ENCODE measurements around the gene TAC3.
"Not testable (repeated sequence)": the region's sequence is repeated elsewhere in the genome, so short reads cannot be mapped to it uniquely, and the experiment has no call there.

TAC3 gene

DNA sequence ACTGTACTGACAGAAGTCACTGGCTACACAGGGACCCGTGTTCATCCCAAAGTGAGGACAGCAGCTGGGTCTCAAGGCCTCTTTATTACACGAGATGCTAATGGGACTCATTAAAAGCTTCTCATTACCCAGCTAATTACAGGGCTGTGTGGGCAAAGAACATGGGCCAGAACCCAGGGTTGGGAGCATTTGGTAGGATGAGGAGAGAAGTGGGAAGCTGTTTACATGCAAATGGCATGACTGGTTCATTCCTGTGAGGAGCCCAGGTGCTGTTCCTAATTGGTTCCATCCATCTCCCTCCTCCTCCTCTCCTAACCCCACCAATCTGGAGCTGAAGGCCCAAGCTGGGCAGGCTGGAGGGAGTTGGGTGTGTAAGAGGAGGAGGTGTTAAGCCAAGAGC lies 8.9 kb upstream of the TAC3 start:
- no peak for DNase-seq
- TF ChIP-seq POLR2A (IDR thresholded peaks at IDR 0.05; ENCODE audit: low read length), result no peak
- TF ChIP-seq GATA1 (IDR thresholded peaks at IDR 0.05; ENCODE audit: low read depth, low read length), result no peak

DNA sequence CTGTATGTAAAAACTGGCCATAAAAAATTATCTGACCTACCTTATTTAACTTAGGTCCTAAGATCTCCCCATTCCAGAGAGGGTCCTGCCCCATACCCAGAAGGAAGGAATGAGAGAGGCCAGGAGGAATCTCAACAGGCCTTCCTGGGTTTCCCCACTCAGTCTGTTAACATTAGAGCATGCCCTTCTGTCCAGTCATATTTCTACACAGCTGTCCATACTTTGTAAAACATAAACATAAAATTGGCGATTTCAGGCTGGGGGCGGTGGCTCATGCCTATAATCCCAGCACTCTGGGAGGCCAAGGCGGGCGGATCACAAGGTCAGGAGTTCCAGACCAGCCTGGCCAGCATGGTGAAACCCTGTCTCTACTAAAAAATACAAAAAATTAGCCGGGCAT lies 6.0 kb upstream of the TAC3 start:
- DNase-seq, result not testable (repeated sequence)

DNA sequence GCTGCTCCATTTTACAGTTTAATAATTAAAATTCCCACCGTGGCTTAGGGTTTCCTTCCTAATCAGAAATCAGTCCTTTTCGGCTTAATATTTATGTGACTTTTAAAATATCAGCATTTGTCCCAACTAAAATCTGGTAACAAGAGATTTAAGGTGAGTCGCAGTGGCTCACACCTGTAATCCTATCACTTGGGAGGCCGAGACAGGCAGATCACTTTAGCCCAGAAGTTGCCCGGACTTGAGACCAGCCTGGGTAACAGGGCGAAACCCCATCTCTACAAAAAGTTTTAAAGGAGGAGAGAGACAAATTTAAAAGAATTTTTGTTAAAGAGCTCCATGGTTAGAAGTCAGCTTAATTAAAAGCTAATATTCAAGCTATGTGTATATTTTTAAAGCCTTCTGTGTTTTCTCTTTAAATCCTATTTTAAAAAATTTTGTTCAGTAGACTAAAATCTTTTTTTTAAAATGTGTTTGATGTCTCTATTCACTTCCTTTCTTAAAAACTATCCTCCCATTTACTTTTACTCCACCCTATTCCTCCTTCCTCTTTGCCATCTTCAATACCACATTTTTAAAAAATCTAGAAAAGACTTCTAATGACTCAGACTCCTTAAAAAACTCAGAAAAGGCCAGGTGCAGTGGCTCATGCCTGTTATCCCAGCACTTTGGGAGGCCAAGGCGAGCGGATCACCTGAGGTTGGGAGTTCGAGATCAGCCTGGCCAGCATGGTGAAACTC lies 3.8 kb upstream of the TAC3 start:
- no peak for TF ChIP-seq POLR2A (IDR thresholded peaks at IDR 0.05; ENCODE audit: low read length)
- no peak for TF ChIP-seq GATA1 (IDR thresholded peaks at IDR 0.05; ENCODE audit: low read depth, low read length)
- no peak for DNase-seq

DNA sequence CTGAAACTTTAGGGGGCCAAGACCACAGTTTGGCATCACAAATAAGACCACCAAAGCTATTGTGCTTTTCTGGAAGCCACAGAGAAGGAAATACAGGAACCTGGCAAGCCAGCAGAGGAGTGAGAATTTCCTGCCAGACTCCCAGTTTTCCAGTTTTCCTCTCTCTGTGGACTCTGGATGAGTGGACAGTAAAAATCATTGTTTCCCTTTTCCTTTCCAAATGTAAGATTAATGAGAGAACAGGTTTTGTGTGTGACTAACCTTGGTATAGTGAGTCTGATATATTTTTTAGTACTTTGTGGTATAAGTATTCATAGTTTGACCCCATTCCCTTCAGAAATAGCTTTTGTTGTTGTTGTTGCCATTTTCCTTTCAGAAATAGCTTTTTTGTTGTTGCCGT lies 2.6 kb upstream of the TAC3 start:
- DNase-seq, result no peak
- no peak for TF ChIP-seq POLR2A (IDR thresholded peaks at IDR 0.05; ENCODE audit: low read length)
- no peak for TF ChIP-seq GATA1 (IDR thresholded peaks at IDR 0.05; ENCODE audit: low read depth, low read length)

DNA sequence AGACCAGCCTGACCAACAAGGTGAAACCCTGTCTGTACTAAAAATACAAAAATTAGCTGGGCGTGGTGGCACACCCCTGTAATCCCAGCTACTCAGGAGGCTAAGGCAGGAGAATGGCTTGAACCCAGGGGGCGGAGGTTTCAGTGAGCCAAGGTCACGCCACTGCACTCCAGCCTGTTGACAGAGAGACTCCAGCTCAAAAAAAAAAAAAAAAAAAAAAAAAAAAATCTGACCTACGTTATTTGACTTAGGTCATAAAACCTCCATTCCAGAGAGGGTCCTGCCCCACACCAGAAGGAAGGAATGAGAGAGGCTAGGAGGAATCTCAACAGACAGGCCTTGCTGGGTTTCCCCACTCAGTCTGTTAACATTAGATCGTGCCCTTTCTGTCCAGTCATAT lies 2.0 kb upstream of the TAC3 start:
- not testable (repeated sequence) for DNase-seq

DNA sequence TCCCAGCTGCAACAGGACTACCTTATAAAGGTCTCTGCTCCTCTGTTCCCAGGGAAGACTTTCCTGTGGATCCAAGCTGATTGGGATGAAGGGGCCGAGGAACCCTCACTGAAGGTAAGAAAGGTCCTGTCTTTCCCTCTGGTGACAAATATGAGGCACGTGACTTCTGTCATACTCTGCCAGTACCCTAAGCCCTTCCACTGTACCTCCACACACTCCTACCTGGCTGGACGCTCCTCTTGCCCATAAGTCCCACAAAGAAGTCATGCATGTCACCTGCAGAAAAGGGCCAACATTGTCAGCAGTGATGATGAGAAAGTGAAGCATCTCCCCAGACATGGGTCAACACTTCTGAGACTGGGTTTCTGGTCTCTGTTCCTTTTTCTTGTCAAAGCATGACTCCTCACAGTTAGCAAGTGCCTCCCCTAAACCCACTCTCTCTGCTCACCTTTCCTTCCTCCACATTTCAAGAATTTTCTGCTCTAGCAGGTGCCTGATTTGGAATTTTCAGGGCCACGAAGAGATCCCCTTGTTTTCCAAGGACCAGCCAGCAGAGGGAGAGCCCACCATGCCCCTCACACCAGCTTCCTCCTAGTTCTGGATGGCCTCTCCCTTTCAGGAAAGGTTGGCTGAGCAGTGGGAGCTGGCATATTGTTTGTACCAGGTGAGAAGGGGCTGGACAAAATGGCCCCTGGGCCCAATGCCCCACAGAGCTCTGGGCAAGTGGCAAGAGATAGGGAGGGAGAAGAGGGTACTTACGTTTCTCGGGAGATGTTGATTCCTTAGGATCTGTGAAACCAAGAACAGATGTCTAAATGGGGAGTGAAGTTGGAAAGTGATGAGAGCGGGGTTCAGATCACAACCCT lies 3.5 kb downstream of the TAC3 start:
- DNase-seq, result no peak
- no peak for TF ChIP-seq POLR2A (IDR thresholded peaks at IDR 0.05; ENCODE audit: low read length)
- no peak for TF ChIP-seq GATA1 (IDR thresholded peaks at IDR 0.05; ENCODE audit: low read depth, low read length)

DNA sequence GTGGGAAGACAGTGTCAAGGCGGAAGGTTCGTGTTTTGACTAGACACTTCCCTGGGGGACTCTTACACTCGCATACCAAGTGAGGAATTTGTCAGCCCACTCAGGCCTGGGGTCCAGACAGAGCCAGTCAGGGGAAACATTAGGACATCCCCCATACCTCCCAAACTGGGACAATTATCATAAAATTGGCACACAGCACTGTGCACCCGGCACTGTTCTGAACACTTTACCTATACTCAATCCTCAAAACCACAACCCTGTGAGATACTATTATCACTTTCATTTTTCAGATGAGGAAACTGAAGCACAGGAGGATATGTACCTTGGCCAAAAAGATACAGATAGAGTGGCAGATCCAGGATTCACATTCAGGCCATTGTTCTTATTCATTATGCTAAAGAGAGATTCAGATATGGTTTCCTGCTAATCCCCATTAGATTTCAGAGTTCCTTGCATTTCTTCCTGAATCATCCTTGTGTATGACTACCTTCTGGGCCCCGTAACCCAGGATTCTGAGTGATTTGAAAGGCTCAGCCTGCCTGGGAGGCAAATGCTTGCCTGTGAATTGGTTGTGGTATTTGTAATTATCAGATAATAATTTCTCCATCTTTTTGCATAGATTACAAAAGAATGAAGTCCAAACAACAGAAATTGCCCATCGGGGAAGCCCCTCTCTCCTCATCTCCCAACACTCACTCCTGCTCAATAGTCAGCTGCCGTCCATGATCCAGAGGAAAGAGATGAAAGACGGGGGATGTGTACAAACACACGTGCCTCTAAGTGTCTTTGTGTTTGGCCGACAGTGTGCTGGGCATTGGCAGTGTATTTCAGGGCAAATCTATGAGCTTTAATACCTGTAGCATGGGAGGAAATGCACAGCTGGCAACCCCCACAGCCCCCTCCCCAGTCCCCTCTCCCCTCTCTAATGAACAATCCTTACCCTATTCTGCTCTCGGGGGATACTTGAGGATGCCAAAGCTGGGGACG lies 4.6 kb downstream of the TAC3 start:
- no peak for DNase-seq
- TF ChIP-seq GATA1 (IDR thresholded peaks at IDR 0.05; ENCODE audit: low read depth, low read length) (no peak), POLR2A (IDR thresholded peaks at IDR 0.05; ENCODE audit: low read length) (no peak)

DNA sequence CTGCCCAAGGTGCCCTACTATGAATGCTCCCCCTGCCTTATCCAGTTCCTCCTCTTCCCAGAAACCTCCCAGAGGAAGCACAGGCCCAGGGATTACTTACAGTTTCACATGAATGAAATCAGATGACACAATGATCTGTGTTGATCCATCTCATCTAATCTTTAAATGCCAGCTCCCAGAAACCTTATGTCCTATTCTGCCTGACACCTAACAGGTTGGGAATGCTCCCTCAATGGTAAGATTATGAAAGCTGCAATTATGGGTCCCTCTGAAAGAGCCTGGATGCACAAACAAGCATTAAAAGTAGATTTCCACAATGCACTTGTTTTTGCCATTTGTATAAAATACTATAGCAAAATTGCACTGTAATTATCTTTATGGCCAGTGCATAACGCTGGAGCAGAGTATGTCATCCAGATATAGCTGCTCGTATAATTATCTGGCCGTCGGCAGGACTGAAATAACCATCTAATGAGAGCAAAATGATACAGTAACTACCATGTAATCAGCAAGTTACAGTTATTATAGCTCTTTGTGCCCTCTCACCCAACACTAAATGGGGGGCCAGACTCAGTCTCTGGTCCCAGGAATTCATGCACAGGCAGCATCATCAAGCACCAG lies 5.6 kb downstream of the TAC3 start:
- TF ChIP-seq GATA1 (IDR thresholded peaks at IDR 0.05; ENCODE audit: low read depth, low read length) (no peak), POLR2A (IDR thresholded peaks at IDR 0.05; ENCODE audit: low read length) (no peak)
- DNase-seq, result peak in 1 of 2 experiments; percentile 11

DNA sequence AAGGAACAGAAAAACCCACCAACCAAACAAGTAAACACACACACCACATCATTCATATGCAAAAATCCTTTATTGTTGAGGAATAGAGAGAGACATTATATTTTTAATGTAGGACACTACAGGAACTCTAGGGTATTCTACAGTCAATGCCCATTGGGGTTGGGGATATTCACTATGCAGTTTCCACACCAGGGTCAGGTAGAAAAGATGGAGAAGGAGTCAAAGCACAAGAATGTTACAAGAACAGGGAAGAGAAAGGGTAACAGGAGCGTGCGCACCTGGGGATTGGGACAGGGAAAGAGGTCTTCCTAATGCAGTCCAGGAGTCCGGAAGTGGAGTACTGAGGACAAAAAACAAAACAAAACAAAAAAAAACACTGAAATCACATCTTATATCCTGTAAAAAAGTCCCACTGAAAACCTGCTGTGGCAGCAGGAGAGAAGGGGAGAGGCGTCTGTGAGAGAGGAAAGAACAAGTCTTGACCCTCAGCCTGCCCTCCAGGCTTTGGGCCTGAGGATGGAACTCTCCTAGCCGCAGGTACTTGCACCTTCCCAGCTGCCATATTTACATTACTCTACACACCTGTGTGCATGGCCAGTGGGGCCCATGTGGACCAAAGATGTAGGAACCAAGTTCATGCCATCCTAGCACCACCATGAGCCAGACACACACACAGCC lies 6.2 kb downstream of the TAC3 start:
- no peak for TF ChIP-seq GATA1 (IDR thresholded peaks at IDR 0.05; ENCODE audit: low read depth, low read length)
- no peak for TF ChIP-seq POLR2A (IDR thresholded peaks at IDR 0.05; ENCODE audit: low read length)
- DNase-seq, result no peak

DNA sequence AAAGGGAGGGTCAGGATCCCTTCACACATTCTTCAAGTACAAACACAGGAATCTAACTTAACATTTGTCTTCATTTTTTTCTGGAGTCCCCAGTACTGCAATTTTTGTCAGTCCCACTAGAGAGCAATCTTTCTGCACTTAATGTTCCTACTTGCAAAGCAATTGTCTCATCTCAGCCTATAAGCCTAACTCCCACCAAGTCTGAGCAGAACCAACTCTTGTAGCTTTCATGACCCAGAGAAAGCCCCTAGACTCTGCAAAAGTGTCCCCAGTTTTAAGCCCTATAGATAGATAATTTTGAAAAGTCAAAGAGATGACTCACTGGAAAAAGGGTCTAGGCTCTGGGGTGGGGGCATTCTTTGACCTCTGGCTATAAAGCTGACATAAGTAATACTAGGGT lies 8.2 kb downstream of the TAC3 start:
- TF ChIP-seq GATA1 (IDR thresholded peaks at IDR 0.05; ENCODE audit: low read depth, low read length) (no peak), POLR2A (IDR thresholded peaks at IDR 0.05; ENCODE audit: low read length) (no peak)
- peak; percentile 74 to 80 for DNase-seq

DNA sequence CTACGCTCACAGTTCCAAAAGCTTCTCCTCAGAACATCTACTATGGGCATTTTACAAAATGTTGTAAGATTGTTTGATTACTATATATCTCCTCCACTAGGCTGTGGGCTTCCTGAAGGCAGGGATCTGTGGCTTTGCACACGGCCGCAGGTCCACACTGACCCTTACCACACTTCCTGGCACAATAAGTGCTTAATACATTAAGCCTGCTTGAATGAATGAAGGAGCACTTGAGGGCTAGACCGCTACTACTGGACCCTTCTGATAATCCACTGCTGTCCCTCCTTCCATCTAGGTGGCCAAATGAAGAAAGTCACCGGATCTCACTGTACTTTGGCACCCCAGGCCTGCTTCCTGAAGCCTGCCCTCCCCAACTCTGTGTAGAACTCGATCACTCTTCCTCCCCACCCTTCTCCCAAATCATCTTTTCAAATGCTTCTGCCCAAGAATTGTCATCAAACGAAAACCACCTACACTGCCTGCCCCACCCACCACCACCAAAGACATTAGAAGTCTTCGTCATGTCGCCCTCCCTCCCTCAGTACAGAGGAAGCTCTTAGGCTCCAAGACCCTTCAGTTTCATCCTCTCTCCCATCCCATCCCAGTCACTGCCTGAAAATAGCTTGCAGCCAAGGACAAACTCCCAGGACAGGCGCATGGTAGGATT lies 9.4 kb downstream of the TAC3 start:
- DNase-seq, result no peak

DNA sequence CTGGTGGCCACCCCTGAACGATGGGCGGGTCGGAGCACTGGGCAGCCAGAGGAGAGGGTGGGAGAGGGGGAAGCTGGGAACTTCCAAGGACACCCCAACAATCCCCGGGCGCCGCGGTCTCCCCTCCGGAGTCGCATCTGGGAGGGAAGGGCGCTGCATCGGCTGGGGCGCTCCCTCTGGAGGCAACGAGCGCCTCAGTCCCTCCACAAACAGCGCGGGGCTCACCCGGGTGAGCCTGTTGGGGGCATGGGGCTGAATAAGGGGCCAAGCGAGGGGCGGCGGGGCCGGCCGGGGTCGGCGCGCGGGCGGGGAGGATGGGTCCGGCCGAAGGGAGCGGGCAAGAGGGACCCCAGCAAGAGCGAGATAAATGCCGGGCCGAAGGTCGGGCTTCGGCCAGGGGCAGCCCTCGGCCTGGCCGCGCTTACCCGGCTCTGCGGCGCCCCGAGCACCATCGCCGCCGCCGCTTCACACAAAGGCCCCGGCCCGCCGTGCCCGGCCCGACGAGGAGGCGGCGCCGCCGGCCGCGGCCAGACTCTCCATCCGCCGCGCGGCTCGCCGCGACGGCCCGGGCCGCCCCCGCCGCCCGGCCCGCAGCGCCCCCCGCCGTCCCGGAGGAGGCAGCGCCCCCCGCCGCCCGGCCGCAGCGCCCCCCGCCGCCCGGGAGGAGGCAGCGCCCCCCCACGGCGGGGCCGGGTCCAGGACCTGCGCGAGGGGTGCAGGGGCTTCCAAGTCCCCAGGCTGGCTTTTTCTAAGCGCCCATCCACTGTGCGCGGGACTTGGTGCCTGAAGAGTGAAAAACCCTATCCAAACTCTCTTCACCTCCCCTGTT lies 10.1 kb downstream of the TAC3 start, which contains the start of gene ZBTB39:
Gene ZBTB39 (minus strand): TSS at position 567 of the 829 bp plus-strand sequence. CDS start 1,629 bp downstream, outside the sequence.
- TF ChIP-seq GATA1 (IDR thresholded peaks at IDR 0.05; ENCODE audit: low read depth, low read length) (no peak), POLR2A (IDR thresholded peaks at IDR 0.05; ENCODE audit: low read length) (peak; percentile 29)
- DNase-seq, result peak; percentile 82 to 91

More for the DNA sequence above, 9.4 kb downstream of the TAC3 start:
- no peak for TF ChIP-seq POLR2A (IDR thresholded peaks at IDR 0.05; ENCODE audit: low read length)
- TF ChIP-seq GATA1 (IDR thresholded peaks at IDR 0.05; ENCODE audit: low read depth, low read length), result no peak
